NCI-H1092 treated with DMSO at 0.1 percent for 48 hours (cell line): ENCODE data around the gene TEN1.

Experiments used
- DNase-seq: peaks from one replicate; lab custom pipeline; 2025; lab: John Stamatoyannopoulos, UW

The TEN1 gene

GRCh38 chr17:75976175-75976848 lies 2.7 kb upstream of the TEN1 start:
- no peak for DNase-seq

- no peak for DNase-seq
Observed at GRCh38 chr17:75979705-75980187, 706 bp downstream of the TEN1 start.

GRCh38 chr17:75980188-75981018 lies 1.4 kb downstream of the TEN1 start:
- DNase-seq: peak; percentile 33

GRCh38 chr17:75981019-75981615 lies 2.1 kb downstream of the TEN1 start:
- no peak for DNase-seq

GRCh38 chr17:75983501-75984181 lies 4.6 kb downstream of the TEN1 start:
- DNase-seq: no peak

GRCh38 chr17:75985986-75986385 lies 6.9 kb downstream of the TEN1 start:
- DNase-seq: no peak

- no peak for DNase-seq
Observed at GRCh38 chr17:75987041-75987440, 8.0 kb downstream of the TEN1 start.

GRCh38 chr17:75991396-75991795 lies 12.4 kb downstream of the TEN1 start:
- no peak for DNase-seq

- no peak for DNase-seq
Observed at GRCh38 chr17:75994802-75995370, 15.8 kb downstream of the TEN1 start.

GRCh38 chr17:75995385-75995925 lies 16.4 kb downstream of the TEN1 start:
- no peak for DNase-seq

GRCh38 chr17:75996665-75997590 lies 17.9 kb downstream of the TEN1 start:
- no peak for DNase-seq

- no peak for DNase-seq
Observed at GRCh38 chr17:75998327-75998795, 19.3 kb downstream of the TEN1 start.

GRCh38 chr17:76000016-76000754 lies 21.1 kb downstream of the TEN1 start:
- peak; percentile 20 for DNase-seq

GRCh38 chr17:76000755-76001521 lies 21.9 kb downstream of the TEN1 start, which contains the start of gene CDK3:
Gene CDK3 (plus strand): TSS chr17:76000855. CDS start chr17:76001426, 571 bp downstream.
- DNase-seq: no peak

GRCh38 chr17:76002100-76002499 lies 23.1 kb downstream of the TEN1 start:
- DNase-seq: no peak

GRCh38 chr17:76003915-76004314 lies 24.9 kb downstream of the TEN1 start:
- DNase-seq: no peak

GRCh38 chr17:76004750-76005262 lies 25.8 kb downstream of the TEN1 start:
- no peak for DNase-seq
